ENCODE results near the gene SLC12A3.

GRCh38 chr16:56884026-56884582, 19.1 kb downstream of the SLC12A3 start:
- TF ChIP-seq, protein P1, sequence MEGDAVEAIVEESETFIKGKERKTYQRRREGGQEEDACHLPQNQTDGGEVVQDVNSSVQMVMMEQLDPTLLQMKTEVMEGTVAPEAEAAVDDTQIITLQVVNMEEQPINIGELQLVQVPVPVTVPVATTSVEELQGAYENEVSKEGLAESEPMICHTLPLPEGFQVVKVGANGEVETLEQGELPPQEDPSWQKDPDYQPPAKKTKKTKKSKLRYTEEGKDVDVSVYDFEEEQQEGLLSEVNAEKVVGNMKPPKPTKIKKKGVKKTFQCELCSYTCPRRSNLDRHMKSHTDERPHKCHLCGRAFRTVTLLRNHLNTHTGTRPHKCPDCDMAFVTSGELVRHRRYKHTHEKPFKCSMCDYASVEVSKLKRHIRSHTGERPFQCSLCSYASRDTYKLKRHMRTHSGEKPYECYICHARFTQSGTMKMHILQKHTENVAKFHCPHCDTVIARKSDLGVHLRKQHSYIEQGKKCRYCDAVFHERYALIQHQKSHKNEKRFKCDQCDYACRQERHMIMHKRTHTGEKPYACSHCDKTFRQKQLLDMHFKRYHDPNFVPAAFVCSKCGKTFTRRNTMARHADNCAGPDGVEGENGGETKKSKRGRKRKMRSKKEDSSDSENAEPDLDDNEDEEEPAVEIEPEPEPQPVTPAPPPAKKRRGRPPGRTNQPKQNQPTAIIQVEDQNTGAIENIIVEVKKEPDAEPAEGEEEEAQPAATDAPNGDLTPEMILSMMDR (IDR thresholded peaks at IDR 0.05; ENCODE audit: control extremely low read depth in 1 of 3, insufficient read depth in 1 of 3, low read depth in 1 of 3, low read length in 3 of 3): no peak
- no peak for TF ChIP-seq GABPA (IDR thresholded peaks at IDR 0.05; ENCODE audit: borderline replicate concordance, insufficient read depth, low read length)

All from H1 (cell line).